CD4-positive, alpha-beta T cell treated with Interleukin-12 subunit alpha and Interleukin-12 subunit beta, for 1 hour (primary cell): Measurements from ENCODE around the gene SENP5.
A peak's percentile ranks its signal among the peaks of the same experiment; 100 is the strongest.

Experiments used
- DNase-seq: peaks from one replicate; pipeline ENCODE4 v3.0.0-alpha.2; 2020

SENP5 gene

GRCh38 chr3:196969660-196970546 lies 102.2 kb downstream of the SENP5 start:
- peak; percentile 74 for DNase-seq

GRCh38 chr3:196970547-196971093 lies 102.9 kb downstream of the SENP5 start:
- DNase-seq, result no peak

DNA sequence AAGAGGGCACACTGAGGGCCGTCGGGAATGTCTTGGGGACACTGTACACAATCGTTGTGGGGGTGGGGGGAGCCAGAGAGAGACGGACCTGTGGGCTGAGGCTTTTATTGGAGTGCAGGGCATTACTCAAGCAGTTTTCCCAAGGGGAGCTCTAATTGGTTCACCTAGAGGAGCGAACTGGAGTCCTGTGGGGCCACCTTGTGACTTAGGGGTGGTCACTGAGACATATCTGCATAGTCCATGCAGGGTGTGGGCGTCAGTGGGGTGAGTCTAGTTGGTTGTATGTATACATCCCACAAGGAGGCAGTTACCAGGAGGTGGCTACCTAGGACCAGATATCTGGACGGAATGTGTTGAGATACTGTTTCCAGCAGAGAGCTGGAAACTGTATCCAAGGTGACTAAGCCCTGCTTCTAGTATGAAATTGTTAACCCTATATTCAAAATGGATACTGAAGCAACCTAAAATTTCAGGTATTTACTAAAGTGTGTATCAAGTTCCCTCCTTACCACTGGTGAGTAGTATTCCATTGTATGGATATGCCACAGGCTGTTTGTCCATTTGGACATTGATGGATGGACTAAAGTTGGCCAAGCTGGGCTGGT lies 103.5 kb downstream of the SENP5 start:
- no peak for DNase-seq

DNA sequence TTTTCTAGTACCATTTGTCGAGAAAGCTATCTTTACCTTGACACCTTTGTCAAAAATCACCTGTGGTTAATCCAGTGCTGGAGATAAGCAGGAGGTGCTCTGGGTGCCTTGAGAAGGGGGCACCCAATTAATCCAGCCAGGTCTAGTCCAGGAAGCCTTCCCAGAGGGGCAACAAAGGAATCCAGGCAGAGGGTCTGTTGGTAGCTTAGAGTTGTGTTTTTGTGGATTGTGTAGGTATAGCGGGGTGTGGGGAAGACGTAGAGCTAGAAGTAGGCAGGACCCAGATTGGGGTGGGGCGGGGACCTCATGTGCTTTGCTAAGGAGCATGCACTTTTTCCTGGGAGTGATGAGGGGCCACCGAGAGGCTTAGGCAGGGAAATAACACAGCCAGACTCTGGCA lies 106.9 kb downstream of the SENP5 start:
- no peak for DNase-seq

DNA sequence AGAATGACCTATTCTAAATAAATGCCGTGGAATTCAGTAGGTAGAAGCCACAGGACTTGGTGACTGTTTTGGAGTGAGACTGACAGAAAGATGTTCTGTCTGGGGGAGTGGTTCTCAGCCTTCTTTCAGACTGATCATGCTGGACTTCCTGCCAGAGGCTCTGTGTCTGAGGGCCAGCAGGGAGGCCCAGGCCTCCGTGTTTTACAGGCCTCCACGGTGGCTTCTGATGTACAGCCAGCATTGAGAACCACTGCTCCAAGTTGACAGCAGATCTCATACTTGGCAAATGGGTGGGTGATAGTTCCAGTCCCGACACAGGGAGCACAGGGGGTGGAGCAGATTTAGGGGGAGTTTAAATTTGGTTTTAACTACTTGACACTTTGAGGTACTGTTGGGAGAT lies 107.6 kb downstream of the SENP5 start:
- DNase-seq, result no peak

- DNase-seq, result no peak
Measured at GRCh38 chr3:196976941-196977340, 109.2 kb downstream of the SENP5 start.

DNA sequence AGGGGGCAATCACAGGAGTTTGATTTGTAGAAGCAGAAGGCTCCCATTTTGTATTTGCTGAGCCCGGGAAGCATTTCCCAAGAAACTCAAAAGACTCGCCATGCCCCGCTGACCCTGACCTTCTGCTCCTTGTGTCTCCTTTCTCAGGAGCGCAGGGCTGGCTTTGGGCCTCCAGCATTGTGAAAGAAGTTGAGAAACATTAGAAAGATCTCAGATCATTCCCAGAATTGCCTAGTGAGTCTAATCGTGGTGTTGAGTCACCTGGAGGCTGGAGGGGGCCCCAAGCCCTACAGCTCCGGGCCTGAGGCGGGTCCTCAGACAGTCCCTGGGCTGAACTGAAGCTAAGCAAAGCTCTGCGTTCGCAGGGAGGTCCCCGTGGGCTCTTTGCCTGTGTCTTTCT lies 111.8 kb downstream of the SENP5 start:
- no peak for DNase-seq

- no peak for DNase-seq
Measured at GRCh38 chr3:196981657-196982056, 113.9 kb downstream of the SENP5 start.

DNA sequence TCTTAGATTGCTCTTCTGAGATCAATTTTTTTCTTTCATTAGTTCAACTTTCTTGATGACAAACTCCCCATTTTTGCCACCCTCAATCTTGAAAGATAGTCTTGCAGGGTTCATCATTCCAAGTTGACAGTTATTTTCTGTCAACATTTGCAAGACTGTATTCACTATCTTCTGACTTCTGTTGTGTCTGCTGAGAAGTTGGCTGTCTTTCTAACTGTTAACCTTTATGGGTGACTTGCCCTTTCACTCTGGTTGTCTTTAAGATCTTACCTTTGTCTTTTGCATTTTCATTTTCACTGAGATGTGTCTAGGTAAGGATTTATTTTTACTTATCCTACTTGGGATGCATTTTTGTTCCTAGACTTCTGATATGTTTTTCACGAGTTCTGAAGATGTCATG lies 115.5 kb downstream of the SENP5 start:
- no peak for DNase-seq
